Osteoblast (primary cell): Measurements from ENCODE around the gene C3orf52. TPM values are rescaled to one million over a fixed set of nuclear protein-coding genes. Genes with fewer than 3 reads are reported as not detected.
"Not testable (repeated sequence)": the region's sequence is repeated elsewhere in the genome, so short reads cannot be mapped to it uniquely, and the experiment has no call there.

Experiments used
- DNase-seq: peaks from one replicate; pipeline ENCODE4 v3.0.0; 2011; ENCODE audit warnings: low spot score, mixed read lengths; ENCODE audit not compliant: insufficient read length; ENCODE audit errors: missing footprints
- H2AFZ ChIP-seq: 2 replicates; pipeline ENCODE4 v1.6.0; 2011; ENCODE audit warnings: mild to moderate bottlenecking, low read length
- H3K27ac ChIP-seq: 2 replicates; pipeline ENCODE4 v1.5.1; 2011; ENCODE audit warnings: mild to moderate bottlenecking, low read depth, low read length, moderate library complexity
- H3K27me3 ChIP-seq: 2 replicates; pipeline ENCODE4 v1.6.0; 2012; ENCODE audit warnings: mild to moderate bottlenecking, control low read depth, inconsistent platforms, low read length, moderate library complexity; ENCODE audit not compliant: insufficient read depth
- H3K36me3 ChIP-seq: 2 replicates; pipeline ENCODE4 v1.5.1; 2011; ENCODE audit warnings: mild to moderate bottlenecking, low read length, control low read depth, moderate library complexity; ENCODE audit not compliant: insufficient read depth
- H3K4me1 ChIP-seq: 2 replicates; pipeline ENCODE4 v1.5.1; 2011; ENCODE audit warnings: mild to moderate bottlenecking, low read length, control low read depth, moderate library complexity; ENCODE audit not compliant: insufficient read depth
- H3K4me2 ChIP-seq: 2 replicates; pipeline ENCODE4 v1.6.0; 2011; ENCODE audit warnings: mild to moderate bottlenecking, low read length; ENCODE audit not compliant: insufficient read depth
- H3K4me3 ChIP-seq: fragments of 200-600 bp; sonication (generic); 3 replicates; pipeline ENCODE4 v1.5.1; 2012; ENCODE audit warnings: mild to moderate bottlenecking, low read length, inconsistent platforms; ENCODE audit not compliant: insufficient read depth
- H3K79me2 ChIP-seq: 2 replicates; pipeline ENCODE4 v1.6.0; 2012; ENCODE audit warnings: mild to moderate bottlenecking, low read length, control low read depth, inconsistent platforms; ENCODE audit not compliant: insufficient read depth
- H3K9me3 ChIP-seq: 2 replicates; pipeline ENCODE4 v1.5.1; 2011; ENCODE audit warnings: low read depth, low read length, control low read depth
- H4K20me1 ChIP-seq: 2 replicates; pipeline ENCODE4 v1.6.0; 2012; ENCODE audit warnings: mild to moderate bottlenecking, low read length, control low read depth; ENCODE audit not compliant: insufficient read depth
- total RNA-seq: library from RNA; depleted of rRNA; stranded (reverse); fragments of >200 nt; gene quantifications from 2 replicates; pipeline ENCODE4 v1.2.3, GENCODE V29; 2012
- TF ChIP-seq, protein P1 (sequence below): IDR thresholded peaks from 2 replicates; pipeline ENCODE4 v1.5.1; 2011; ENCODE audit warnings: mild to moderate bottlenecking, low read depth, low read length, moderate library complexity; ENCODE audit errors: extremely low read depth

C3orf52 gene, protein sequence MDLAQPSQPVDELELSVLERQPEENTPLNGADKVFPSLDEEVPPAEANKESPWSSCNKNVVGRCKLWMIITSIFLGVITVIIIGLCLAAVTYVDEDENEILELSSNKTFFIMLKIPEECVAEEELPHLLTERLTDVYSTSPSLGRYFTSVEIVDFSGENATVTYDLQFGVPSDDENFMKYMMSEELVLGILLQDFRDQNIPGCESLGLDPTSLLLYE
- 3.5 and 4.0 TPM in 2 replicates for total RNA-seq

DNA sequence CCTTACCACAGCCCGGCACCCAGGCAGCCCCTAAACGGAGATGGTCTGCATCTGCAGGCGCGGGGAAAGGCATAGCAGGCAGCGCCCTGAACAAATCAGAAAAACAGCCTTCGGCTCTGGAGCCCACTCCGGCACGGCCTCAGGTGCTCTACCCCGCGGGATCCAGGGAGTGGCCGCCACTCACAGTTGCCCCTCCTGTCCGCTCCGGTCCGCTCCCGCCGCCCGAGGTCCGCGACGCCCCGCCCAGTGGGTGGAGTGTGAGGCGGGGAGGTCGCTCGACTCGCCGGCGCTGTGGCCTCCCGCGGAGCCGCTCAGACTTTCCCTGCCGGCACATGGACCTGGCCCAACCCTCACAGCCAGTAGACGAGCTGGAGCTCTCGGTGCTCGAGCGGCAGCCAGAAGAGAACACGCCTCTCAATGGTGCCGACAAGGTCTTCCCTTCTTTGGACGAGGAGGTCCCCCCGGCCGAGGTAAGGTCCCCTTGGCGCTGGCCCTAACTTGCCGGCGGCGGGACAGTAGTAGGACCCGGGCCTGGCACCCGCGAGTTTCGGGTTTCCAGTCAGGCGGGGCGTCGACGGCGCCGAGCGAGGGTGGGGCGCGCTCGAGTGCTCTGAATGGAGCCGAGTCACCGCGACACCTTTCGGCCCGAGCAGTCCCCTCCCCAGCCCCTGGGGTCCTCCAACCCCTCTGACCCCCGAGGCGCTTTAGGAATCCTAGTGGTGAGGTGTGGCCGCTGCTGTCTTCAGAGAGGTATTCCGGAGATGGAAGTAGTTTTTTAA is at the start of gene C3orf52:
Gene C3orf52, plus strand, starts transcription at position 314 of the 779 bp plus-strand sequence. Its CDS starts 19 bp downstream, at position 333.
- H3K79me2 ChIP-seq = peaks cover 26% of the 10 kb centered on the region
- peak within 1 kb of the TSS; percentile 91 for H2AFZ ChIP-seq
- H3K27me3 ChIP-seq = peaks cover 8% of the 10 kb centered on the region
- H3K27ac ChIP-seq = peak within 1 kb of the TSS; percentile 58
- peaks cover 20% of the 10 kb centered on the region for H3K4me1 ChIP-seq
- peak within 1 kb of the TSS; percentile 87 for H3K4me2 ChIP-seq
- DNase-seq = peak; percentile 96
- TF ChIP-seq, protein P1, sequence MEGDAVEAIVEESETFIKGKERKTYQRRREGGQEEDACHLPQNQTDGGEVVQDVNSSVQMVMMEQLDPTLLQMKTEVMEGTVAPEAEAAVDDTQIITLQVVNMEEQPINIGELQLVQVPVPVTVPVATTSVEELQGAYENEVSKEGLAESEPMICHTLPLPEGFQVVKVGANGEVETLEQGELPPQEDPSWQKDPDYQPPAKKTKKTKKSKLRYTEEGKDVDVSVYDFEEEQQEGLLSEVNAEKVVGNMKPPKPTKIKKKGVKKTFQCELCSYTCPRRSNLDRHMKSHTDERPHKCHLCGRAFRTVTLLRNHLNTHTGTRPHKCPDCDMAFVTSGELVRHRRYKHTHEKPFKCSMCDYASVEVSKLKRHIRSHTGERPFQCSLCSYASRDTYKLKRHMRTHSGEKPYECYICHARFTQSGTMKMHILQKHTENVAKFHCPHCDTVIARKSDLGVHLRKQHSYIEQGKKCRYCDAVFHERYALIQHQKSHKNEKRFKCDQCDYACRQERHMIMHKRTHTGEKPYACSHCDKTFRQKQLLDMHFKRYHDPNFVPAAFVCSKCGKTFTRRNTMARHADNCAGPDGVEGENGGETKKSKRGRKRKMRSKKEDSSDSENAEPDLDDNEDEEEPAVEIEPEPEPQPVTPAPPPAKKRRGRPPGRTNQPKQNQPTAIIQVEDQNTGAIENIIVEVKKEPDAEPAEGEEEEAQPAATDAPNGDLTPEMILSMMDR = no peak
- no peaks in the 10 kb centered on the region for H3K36me3 ChIP-seq
- peak within 1 kb of the TSS; percentile 76 for H3K4me3 ChIP-seq
- H4K20me1 ChIP-seq = no peaks in the 10 kb centered on the region
- H3K9me3 ChIP-seq = no peaks in the 10 kb centered on the region

DNA sequence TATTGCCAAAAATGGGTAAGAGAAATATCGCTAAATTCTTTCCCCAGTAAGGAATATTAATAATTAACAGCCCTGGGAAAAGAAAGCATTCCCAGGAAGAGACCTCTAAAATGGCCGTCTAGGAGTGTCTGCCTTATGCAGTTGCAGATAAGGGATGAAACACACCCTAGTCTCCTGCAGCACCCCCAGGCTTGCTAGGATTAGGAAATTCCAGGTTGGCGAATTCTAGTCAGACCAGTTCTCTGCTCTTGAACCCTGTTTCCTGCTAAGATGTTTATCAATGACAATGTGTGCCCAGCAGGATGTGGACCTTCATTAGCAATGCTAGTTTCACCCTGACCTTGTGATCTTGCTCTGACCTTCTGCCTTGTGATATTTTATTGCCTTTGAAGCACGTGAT is 49.0 kb upstream of the C3orf52 start:
- H3K36me3 ChIP-seq, DNase-seq, H3K27ac ChIP-seq, H3K79me2 ChIP-seq, H3K4me1 ChIP-seq, H4K20me1 ChIP-seq, H3K27me3 ChIP-seq, H2AFZ ChIP-seq, H3K4me3 ChIP-seq, H3K9me3 ChIP-seq, H3K4me2 ChIP-seq: not testable (repeated sequence)

DNA sequence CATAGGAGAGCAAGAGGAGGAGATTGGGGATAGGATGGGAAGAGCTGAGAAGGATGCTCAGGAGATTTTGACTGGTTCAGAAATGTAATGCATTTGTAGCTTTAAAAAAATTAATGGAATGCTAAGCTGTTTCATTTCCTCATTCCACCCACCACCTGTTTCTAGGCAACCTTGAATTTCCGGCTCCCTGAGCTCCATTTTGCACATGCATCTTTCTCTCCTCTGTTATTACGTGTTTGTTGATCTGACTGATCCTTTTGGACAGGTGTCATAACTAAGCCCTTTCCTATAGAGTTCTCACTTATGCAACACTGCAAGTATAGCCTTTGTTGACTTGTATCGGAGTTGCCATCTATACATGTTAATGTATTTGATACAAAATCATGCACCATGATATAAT is 47.3 kb upstream of the C3orf52 start:
- Histone ChIP-seq H3K27ac (no peak overlapping the region), H3K4me2 (no peak overlapping the region), H3K9me3 (no peaks in the 10 kb centered on the region), H3K4me1 (peaks cover under 1% of the 10 kb centered on the region), H4K20me1 (no peaks in the 10 kb centered on the region), H2AFZ (no peak overlapping the region), H3K79me2 (no peaks in the 10 kb centered on the region), H3K36me3 (no peaks in the 10 kb centered on the region), H3K4me3 (no peak overlapping the region), H3K27me3 (no peaks in the 10 kb centered on the region)
- TF ChIP-seq, protein P1 = no peak
- DNase-seq = no peak

DNA sequence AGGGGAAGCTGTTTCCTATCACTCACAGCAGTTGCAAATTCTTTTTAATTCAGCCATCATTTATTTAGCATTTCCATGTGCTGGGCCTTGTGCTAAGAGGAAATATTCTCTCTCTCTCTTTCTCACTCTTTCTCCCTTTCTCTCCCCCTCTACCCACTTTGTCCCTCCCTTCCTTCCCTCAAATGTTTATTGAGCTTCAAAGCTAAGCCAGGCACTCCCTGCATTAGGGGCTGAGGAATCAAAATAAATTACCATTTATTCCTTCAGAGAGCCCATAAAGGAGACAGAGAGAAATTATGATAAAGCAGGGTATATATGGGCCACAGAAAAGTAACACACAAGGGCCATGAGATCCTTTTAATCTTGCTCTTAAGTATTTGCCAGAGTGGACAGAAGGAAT is 44.9 kb upstream of the C3orf52 start:
- Histone ChIP-seq H3K27me3 (no peaks in the 10 kb centered on the region), H3K4me2 (no peak overlapping the region), H4K20me1 (no peaks in the 10 kb centered on the region), H3K27ac (no peak overlapping the region), H2AFZ (no peak overlapping the region), H3K9me3 (no peaks in the 10 kb centered on the region), H3K4me1 (peaks cover 3% of the 10 kb centered on the region), H3K36me3 (no peaks in the 10 kb centered on the region), H3K79me2 (no peaks in the 10 kb centered on the region), H3K4me3 (no peak overlapping the region)
- no peak for DNase-seq
- TF ChIP-seq, protein P1 = no peak
